Measurements from ENCODE around the gene RIT2.

Gene RIT2

DNA sequence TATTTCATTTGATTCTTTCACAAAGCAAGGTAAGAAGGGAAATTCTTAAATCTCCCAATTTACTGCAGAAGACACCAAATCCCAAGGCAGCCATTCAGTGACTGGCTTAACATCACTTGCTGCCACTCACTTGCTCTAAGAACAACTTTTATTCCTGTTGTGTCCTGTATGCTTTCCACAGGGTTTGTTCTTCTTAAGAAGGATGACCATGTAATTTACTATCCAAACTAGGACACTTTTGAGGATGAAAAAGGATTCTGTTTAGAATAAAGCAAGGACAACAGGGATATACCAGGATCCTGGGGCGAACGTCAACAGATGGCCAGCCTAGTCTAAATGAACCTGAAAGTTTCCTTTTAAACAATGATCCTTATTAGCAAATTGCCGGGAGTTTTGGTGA is 34.8 kb downstream of the RIT2 start:
- no peak for DNase-seq

DNA sequence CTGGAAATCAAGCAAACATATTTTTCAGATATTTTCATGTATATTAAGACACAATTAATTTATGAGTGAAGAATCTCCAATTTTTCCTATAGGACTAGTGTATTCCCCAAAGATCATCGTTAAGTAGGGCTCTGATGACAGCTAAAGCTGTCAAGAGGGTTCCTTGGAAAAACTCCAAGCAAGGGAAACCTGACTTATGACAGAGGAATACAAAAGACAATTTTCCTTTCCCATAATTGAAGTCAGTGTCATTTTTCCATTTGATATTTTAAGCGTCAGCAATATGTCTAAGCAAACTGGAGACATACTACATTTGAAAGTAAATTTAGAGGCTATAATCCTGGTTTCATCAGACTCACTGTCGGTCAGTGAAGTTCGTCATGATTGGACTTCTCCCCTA is 36.1 kb downstream of the RIT2 start:
- no peak for DNase-seq

DNA sequence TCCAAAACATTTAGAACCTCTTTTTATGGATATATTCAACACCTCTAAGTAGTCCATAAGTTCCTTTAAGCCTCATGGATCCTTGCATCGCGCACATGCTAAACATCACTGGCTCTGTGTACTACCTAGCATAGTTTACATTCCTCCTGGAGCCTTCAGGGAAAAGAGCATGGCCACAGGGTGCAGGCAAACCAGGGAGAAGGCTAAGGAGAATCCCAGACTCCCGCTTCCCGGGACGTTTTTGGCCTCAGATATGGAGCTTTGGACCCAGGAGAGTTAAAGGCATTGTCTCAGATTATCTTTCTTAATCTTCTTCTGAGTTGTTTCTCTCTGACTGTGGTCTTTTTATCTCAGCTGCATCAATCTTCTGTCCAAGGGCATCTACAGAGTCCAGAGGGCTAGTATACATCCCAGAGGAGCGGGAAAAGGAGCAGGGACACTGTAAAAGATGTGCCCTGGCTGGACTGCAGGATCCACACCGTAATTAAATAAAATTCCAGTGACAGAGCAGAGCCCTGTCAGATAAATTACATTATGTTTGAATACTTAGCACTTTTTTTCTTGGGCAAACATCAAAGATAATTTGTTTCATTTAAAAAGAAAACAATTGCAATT is 36.9 kb downstream of the RIT2 start:
- DNase-seq: no peak

DNA sequence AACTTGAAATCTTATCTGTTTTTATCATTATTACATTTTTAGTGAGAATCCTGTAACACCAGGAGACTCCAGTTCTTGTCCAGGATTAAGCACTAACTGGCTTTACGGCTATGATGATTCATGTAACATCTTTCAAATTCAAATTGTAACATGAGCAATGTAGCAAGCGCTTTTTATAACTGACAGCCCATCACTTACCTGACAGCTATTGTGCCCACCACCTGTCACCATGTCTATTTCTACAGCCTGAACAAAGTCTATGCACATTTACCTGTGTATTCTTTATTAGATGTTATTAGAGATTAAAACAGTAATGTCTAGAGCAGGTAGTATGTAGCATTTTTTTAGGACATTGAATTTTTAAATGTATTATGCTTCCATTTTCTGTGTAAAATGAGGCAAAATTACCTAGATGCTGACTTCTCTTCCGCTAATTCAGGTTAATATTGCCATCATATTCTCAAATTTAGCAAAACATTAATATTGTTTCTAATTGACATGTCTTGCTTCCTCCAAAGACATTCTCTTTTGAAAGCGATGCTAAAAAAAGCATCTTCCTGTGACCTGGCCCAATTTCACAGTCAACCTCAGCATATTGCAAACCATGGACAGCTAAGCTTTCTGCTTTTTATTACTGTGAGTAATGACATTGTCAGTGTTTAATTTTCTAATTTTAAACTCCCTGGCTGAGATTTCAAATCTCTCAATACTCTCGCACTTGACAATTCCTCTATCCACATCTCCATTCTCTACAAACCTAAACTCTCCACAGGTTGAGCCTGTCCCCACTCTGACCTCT is 37.8 kb downstream of the RIT2 start:
- DNase-seq: no peak

GRCh38 chr18:43073771-43074170 is 41.7 kb downstream of the RIT2 start:
- DNase-seq: no peak

GRCh38 chr18:43068781-43069180 is 46.7 kb downstream of the RIT2 start:
- no peak for DNase-seq

DNA sequence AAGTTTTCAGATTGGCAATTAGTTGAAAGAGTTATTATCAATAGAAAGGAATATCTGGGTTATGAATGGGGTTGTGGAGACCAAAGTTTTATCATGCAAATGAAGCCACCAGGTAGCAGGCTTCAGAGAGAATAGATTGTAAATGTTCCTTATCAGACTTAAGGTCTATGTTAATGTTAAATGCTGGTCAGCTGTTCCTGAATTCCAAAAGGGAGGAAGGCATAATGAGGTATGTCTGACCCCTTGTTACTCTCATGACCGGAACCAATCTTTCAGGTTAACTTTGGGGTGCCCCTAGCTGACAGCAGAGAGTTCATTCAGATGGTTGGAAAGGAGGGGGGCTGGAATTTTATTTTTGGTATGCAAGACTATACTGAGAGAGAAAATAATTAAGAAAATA is 47.9 kb downstream of the RIT2 start:
- no peak for DNase-seq

DNA sequence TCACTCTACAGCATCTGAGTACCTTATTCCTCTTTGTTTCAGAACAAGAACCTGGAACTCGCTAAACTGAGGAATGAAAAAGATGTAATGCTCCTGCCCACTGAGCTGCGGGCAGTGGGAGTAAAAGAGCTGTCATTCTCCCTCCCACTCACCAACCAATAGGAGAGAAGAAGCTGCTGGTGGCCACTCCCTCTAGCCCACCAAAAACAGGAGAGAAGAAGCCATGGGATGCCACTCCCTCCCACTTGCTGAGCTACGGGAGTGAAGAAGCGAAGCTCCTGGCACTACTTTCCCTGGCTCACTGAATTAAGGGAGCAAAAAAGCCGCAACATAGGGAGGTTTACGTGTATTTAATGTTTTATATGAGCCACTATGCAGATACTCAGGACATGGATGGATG is 53.7 kb downstream of the RIT2 start:
- DNase-seq: no peak

- no peak for DNase-seq
These were observed 54.2 kb downstream of the RIT2 start for GRCh38 chr18:43061318-43061717.

GRCh38 chr18:43060020-43060419 is 55.5 kb downstream of the RIT2 start:
- no peak for DNase-seq

- DNase-seq: no peak
These were observed 60.5 kb downstream of the RIT2 start for GRCh38 chr18:43054815-43055519.

DNA sequence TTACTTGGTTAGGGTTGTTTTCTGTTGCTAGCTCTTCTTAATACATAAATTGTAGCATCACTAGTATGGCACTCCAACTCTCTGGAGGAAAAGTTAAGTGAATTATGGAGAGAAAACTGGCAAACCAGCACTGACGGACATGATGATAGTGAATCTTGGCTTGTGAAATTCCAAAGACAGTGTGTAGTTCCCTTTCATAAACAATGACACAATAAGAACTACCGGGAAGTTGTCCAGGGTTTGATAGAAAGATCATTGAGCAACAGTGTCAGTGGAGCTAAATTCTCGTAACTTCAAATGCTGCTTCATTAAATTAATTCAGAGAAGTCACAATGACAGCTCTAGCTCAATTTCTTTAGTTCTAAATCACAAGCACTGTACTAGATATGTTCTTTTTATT is 66.5 kb downstream of the RIT2 start:
- no peak for DNase-seq

GRCh38 chr18:43046322-43046721 is 69.2 kb downstream of the RIT2 start:
- no peak for DNase-seq

DNA sequence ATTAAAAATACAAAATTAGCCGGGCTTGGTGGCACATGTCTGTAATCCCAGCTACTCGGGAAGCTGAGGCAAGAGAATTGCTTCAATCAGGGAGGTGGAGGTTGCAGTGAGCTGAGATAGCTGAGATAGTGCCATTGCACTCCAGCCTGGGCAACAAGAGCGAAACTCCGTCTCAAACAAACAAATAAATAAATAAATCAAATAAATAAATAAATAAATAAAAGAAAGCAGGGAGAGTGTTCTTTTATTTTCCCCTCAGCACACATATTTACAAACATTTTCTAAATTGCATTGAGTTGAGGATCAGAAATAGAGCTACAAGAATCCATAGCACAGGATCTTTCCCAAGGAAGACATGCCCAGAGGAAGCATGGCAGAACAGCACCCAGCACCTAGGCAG is 71.9 kb downstream of the RIT2 start:
- no peak for DNase-seq

- DNase-seq: no peak
These were observed 75.2 kb downstream of the RIT2 start for GRCh38 chr18:43040281-43040680.

GRCh38 chr18:43034683-43035500 is 80.6 kb downstream of the RIT2 start:
- DNase-seq: no peak

- no peak for DNase-seq
These were observed 84.3 kb downstream of the RIT2 start for GRCh38 chr18:43031169-43031568.

GRCh38 chr18:43029414-43029813 is 86.1 kb downstream of the RIT2 start:
- no peak for DNase-seq

DNA sequence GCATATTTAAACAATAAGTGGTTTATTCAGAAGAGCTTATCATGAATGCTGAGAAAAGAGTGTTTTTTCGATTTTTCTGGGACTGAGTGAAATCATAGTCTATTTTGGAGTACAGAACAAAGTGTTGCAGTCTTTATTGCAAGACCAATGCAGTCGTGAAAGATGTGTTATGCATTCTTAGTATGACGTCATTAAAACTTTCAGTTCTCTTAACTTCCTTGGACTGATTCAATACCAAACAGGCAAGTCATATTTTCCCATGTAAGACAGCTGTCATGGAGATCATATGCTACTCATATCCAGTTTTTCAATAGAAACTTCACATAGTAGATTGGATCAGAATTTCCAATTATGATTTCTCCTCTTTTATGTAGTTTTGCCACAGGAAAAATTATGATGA is 92.6 kb downstream of the RIT2 start:
- no peak for DNase-seq

DNA sequence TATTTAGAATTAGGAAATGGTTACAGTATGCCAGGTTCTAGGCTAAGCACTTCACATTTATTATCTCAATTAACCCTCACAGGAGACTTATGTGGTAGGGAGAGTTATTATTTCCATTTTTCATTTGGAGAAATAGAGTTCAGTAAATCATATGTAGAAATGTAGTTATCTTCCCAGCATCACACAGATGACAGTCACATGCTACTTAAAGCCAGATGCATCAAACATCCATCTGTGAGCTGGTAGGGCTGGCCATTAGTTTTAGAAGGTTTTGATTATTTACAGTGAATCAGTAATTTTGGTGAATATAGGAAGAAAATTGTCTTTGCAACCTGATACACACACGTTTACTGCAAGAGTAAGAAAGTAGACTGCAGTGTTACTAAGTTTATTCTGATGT is 97.9 kb downstream of the RIT2 start:
- no peak for DNase-seq

- DNase-seq: no peak
These were observed 102.0 kb downstream of the RIT2 start for GRCh38 chr18:43013486-43013885.

DNA sequence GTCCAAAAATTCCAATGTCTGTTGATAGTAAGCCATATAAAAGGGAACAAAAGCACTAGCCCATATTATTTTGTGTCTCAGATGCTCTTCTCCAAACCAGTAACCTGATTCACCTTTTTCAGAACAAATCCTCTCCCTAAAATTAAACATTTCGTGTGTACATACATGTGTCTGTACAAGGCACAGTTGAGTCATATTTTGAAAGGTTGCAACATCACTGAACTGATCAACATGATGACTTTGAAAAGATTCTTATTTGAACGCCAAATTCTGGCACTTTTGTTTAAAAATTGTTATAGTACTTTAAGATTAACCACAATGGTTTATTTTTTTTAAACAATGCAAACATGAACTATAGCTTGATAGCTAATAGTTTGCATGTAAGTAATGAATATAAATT is 102.5 kb downstream of the RIT2 start:
- DNase-seq: no peak

GRCh38 chr18:43010611-43011010 is 104.9 kb downstream of the RIT2 start:
- no peak for DNase-seq
